Measurements from ENCODE around the gene GGT5.
"Not testable (repeated sequence)": the region's sequence is repeated elsewhere in the genome, so short reads cannot be mapped to it uniquely, and the experiment has no call there.

GGT5 gene

DNA sequence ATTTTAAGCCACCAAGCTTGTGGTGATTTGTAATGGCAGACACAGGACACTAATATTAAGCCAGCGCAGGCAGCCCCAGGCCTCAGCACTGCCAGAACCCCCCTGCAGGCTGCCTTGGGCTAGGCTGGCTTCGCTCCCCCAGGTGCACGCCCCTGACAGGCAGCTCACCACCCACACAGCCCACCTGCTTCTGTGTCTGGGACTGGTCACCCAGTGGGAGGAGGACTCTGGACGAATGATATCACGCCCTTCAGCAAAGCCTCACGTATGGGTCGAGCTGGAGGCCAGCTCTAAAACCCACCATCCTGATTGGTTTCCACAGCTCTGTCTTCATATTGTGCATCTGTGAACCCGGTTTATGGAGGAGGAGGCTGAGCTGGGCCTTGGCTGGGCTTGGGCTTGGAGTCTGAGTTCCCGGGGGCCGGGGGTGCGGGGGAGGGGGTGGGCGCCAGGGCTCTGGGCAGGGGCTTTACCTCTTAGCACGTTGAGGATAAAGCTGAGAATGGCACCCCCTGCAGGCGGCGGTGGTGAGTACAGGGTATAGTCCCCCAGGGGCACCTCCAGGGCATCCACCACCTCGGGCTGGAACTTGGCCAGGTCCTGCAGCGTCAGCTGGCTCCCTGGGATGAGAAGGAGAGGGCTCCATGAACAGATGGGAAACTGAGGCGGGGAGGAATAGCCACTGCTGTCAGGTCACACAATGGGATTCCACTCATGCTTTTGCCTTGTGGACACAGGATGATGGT lies 13.8 kb downstream of the GGT5 start:
- DNase-seq, result peak; percentile 63

GRCh38 chr22:24225951-24226350 lies 18.9 kb downstream of the GGT5 start:
- DNase-seq, result no peak

DNA sequence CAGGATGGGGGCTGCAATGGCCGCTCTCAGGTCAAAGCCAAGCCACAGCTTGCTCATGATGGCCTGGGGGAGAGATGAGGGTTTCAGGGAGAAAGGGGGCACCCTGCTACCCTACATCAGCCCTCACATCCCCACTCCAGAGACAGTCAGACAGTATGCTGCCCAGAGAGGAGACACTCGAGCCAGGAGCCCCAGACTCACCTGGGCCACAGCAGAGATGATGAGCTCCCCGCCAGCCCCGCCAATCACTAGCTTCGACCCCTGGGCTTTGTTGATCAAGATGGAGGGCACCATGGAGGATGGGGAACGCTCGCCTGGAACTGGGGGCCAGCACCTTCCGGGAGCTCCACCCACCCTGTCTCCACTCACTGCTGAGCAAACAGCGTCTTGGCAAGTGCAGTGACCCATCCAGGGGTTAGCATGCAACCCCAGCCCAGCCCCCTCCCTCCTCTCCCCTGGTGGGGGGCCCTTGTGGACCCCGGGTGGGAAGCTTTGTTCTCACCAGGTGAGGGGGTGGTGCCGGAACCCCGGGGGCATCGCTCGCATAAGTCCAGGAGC lies 19.8 kb downstream of the GGT5 start:
- no peak for DNase-seq

GRCh38 chr22:24224468-24224867 lies 20.4 kb downstream of the GGT5 start:
- no peak for DNase-seq

- no peak for DNase-seq
These were observed 25.1 kb downstream of the GGT5 start for GRCh38 chr22:24219750-24220149.

DNA sequence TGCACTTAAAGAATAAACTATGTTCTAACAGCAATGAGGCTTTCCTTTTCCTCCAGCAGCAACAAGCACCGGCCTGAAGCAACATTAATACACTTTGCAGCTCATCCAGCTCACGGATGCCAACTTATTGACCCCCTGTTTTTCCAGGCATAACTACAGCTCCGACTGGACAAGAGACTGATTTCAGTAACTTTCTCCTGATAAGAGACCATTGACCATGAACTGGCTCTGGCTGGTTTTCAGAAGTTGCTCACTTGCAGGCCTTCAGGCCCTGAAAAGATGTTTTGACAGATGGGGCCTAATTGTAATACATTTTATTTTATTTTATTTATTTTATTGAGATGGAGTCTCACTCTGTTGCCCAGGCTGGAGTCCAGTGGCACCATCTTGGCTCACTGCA lies 27.5 kb downstream of the GGT5 start:
- DNase-seq, result no peak

GRCh38 chr22:24216541-24217209 lies 28.2 kb downstream of the GGT5 start:
- DNase-seq, result no peak

DNA sequence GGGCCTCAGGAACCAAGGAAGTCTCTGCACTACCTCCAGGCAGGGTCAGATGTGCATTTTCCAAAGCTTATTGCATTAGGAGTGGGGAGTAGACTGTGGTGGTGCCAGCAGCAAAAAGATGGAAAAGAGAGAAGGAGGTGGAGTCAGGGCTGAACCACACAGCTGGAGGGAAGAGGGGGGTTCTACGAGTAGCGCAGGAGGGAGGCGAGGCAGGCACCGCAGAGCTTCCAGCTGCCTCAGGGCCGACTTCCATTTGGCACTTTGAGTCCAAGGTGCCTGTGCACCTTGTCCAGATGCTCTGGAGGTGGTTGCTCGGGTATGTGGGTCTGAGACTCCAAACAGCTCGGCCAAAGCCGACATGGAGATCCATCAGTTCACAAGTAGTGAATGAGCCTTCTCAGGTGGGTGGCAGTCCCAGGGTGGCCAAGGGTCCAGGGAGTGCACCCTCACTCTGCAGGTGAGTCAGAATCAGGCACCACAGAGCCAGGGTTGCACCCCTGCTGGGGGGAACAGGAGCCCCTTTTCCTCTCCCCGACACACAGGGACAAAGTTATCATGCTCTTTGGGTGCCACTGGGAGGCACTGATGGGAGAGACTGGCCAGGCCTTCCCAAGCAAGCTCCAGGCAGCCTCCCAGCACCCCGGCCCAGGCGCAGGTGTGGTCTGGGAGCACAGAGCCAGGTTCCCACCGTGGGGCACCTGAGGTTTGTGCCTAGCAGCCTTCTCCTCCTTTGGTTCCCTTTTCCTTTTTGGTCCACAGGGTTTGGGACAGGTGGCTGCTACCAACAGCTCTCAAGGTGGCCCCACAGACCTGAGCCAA lies 30.2 kb downstream of the GGT5 start:
- no peak for DNase-seq

DNA sequence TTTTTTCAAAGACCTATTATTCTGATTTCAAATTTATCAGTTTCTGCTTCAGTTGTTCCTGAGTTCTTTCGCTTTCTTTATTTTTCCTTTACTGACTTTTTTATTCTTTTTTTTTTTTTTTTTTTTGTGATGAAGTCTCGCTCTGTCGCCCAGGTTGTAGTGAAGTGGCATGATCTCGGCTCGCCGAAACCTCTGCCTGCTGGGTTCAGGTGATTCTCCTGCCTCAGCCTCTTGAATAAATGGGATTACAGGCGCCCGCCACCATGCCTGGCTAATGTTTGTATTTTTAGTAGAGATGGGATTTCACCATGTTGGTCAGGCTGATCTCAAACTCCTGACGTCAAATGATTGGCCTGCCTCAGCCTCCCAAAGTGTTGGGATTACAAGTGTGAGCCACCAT lies 31.8 kb downstream of the GGT5 start:
- DNase-seq, result not testable (repeated sequence)

- not testable (repeated sequence) for DNase-seq
These were observed 33.2 kb downstream of the GGT5 start for GRCh38 chr22:24211716-24212115.

DNA sequence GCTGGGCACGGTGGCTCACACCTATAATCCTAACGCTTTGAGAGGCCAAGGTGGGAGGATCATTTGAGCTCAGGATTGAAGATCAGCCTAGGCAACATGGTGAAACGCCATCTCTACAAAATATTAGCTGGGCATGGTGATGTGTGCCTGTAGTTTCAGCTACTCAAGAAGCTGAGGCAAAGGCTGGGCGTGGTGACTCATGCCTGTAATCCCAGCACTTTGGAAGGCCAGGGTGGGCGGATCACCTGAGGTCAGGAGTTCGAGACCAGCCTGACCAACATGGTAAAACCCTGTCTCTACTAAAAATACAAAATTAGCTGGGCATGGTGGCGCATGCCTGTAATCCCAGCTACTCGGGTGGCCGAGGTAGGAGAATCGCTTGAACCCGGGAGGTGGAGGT lies 34.5 kb downstream of the GGT5 start:
- not testable (repeated sequence) for DNase-seq

- DNase-seq, result no peak
These were observed 35.2 kb downstream of the GGT5 start for GRCh38 chr22:24209687-24210086.

DNA sequence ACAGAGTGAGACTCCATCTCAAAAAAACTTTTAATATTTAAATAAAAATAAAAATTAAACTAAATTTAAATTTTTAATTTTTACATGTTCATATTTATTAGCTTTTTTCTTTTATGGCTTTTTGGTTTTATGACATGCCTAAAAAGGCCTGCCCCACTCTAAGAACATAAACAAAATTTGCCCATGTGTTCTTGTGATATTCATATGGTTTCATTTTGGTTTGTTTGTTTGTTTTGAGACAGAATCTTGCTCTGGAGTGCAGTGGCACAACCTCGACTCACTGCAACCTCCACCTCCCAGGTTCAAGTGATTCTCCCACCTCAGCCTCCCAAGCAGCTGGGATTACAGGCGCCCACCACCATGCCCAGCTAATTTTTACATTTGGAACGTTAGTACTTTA lies 35.9 kb downstream of the GGT5 start:
- DNase-seq, result no peak

DNA sequence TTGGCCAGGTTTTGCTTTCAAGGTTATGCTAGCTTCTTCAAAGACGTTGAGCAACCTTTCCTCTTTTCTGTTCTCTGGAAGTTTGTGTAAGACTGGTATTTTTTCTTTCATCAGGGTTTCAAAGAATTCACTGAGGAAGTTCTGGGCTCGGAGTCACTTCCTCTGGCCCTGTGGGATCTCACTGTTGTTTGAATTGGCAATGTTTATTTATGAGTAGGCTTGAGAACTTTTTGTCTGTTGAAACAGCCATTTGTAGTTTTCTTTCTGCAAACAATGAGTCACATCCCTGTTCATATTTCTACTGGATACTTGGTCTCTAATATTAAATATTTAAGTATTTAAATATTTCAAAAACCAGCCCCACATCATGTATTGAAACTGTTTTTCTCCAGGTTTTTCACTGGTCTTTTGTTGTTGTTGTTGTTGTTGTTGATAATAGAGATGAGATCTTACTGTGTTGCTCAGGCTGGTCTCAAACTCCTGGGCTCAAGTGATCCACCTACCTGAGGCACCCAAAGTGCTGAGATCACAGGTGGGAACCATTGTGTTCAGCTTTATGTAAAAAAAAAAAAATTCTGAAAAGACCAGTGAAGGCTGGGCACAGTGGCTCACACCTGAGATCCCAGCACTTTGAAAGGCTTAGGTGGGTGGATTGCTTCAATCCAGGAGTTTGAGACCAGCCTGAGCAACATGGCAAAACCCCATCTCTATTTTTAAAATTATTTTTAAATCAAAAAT lies 36.7 kb downstream of the GGT5 start:
- peak; percentile 28 for DNase-seq

DNA sequence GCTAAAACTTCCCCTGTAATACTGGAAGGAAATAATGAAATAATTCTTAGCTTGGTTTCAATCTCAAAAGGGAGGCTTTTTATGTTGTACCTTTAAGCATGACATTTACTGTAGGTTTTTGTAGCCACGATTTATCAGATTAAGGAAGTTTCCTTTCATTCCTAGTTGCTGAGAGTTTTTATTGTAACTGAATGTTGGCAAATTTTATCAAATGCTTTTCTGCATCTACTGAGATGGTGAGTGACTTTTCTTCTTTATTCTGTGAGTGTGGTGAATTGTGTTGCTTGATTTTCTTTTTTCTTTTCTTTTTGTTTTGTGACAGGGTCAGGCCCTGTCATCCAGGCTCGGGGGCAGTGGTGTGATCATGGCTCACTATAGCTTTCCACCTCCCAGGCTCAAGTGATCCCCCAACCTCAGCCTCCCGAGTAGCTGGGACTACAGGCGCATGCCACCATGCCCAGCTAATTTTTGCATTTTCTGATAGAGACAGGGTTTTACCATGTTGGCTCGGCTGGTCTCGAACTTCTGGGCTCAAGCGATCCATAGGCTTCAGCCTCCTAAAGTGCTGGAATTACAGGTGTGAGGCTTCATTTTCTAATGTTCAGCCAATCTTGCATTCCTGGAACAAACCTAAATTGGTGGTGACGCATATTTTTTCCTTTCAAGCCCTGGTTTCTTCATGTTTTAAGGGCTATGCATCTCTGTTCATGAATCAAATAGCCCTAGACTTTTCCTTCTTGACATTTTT lies 37.4 kb downstream of the GGT5 start:
- DNase-seq, result no peak

- not testable (repeated sequence) for DNase-seq
These were observed 38.2 kb downstream of the GGT5 start for GRCh38 chr22:24206460-24207263.

DNA sequence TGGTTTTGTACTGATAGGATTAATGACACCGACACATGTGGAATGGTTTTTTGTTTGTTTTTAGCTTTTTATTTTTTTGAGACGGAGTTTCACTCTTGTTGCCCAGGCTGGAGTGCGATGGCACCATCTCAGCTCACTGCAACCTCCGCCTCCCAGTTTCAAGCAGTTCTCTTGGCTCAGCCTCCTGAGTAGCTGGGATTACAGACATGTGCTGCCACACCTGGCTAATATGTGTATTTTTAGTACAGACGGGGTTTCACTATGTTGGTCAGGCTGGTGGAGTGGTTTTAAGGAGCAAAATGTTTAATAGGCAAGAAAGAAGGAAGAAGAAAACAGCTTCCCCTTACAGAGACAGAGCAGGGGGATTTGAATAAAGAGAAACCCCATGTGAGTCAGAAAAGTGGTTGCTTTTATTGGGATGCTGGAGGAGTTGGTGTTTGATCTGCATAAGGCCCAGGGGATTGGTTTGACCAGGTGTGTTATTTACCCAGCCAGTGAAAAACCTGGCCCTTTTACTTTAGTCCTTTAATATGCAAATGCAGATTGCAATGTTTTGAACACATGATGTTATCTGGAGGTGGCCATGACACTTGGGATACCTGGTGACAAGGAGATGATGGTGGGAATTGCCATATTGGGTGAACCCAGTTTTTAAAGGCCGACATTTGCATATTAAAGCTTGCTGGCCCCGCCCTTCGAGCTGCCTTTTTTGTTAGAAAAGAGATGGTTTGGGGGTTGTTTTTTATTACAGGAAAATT lies 39.3 kb downstream of the GGT5 start:
- DNase-seq, result no peak

GRCh38 chr22:24203856-24204255 lies 41.0 kb downstream of the GGT5 start:
- DNase-seq, result not testable (repeated sequence)

- DNase-seq, result no peak
These were observed 42.9 kb downstream of the GGT5 start for GRCh38 chr22:24201681-24202614.
